Cardiac muscle cell (in vitro differentiated cells and primary cell): ENCODE results near the gene JPH4. TPM values are rescaled to one million over a fixed set of nuclear protein-coding genes. Genes with fewer than 3 reads are reported as not detected.

Experiments
- DNase-seq, 2 donors: peaks; one replicate each; pipeline versions ENCODE4 v3.0.0 to v3.0.0-alpha.2; 2010 to 2017; ENCODE audit warnings: low read depth in 1 of 2, low spot score in 1 of 2
- H3K27ac ChIP-seq: fragments of 200-600 bp; sonication (generic); 2 replicates; pipeline ENCODE4 v1.5.1; 2016
- H3K27me3 ChIP-seq: fragments of 200-600 bp; sonication (generic); 2 replicates; pipeline ENCODE4 v1.6.0; 2016; ENCODE audit warnings: control low read depth
- H3K36me3 ChIP-seq: fragments of 200-600 bp; sonication (generic); 2 replicates; pipeline ENCODE4 v1.5.1; 2016; ENCODE audit warnings: control low read depth
- H3K4me1 ChIP-seq: fragments of 200-600 bp; sonication (generic); 2 replicates; pipeline ENCODE4 v1.8.1; 2017; ENCODE audit warnings: low read depth, mild to moderate bottlenecking, mixed run types
- H3K4me3 ChIP-seq: fragments of 200-600 bp; sonication (generic); 2 replicates; pipeline ENCODE4 v1.5.1; 2016; ENCODE audit warnings: mild to moderate bottlenecking
- H3K9me3 ChIP-seq: fragments of 200-600 bp; sonication (generic); 2 replicates; pipeline ENCODE4 v1.5.1; 2017; ENCODE audit warnings: low read depth, mild to moderate bottlenecking, control low read depth
- polyA plus RNA-seq: library from polyadenylated mRNA; unstranded; fragments of >200 nt; fragmentation: Nextera tagmentation; extraction: Ambion mirVana; gene quantifications from 2 replicates; pipeline ENCODE4 v1.2.1, GENCODE V29; 2016
- total RNA-seq: library from RNA; depleted of rRNA; stranded (reverse); fragments of >200 nt; gene quantifications from 2 replicates; pipeline ENCODE4 v1.2.3, GENCODE V29; 2016
- TF ChIP-seq, protein P1 (sequence below): IDR thresholded peaks from 2 replicates; pipeline ENCODE4 v1.5.1; 2012; ENCODE audit warnings: low read depth, mild to moderate bottlenecking, low read length

The JPH4 gene
- total and polyA plus RNA-seq, 2 experiments from 2014 or later = 0.53 to 0.63 TPM

GRCh38 chr14:23558346-23559009, 20.1 kb downstream of the JPH4 start:
- no peak for DNase-seq
- Histone ChIP-seq H3K9me3 (no peaks in the 10 kb centered on the region), H3K27me3 (no peaks in the 10 kb centered on the region), H3K4me1 (peaks cover 10% of the 10 kb centered on the region), H3K27ac (no peak overlapping the region), H3K4me3 (no peak overlapping the region), H3K36me3 (peaks cover 12% of the 10 kb centered on the region)
- TF ChIP-seq, protein P1, sequence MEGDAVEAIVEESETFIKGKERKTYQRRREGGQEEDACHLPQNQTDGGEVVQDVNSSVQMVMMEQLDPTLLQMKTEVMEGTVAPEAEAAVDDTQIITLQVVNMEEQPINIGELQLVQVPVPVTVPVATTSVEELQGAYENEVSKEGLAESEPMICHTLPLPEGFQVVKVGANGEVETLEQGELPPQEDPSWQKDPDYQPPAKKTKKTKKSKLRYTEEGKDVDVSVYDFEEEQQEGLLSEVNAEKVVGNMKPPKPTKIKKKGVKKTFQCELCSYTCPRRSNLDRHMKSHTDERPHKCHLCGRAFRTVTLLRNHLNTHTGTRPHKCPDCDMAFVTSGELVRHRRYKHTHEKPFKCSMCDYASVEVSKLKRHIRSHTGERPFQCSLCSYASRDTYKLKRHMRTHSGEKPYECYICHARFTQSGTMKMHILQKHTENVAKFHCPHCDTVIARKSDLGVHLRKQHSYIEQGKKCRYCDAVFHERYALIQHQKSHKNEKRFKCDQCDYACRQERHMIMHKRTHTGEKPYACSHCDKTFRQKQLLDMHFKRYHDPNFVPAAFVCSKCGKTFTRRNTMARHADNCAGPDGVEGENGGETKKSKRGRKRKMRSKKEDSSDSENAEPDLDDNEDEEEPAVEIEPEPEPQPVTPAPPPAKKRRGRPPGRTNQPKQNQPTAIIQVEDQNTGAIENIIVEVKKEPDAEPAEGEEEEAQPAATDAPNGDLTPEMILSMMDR = no peak

DNA sequence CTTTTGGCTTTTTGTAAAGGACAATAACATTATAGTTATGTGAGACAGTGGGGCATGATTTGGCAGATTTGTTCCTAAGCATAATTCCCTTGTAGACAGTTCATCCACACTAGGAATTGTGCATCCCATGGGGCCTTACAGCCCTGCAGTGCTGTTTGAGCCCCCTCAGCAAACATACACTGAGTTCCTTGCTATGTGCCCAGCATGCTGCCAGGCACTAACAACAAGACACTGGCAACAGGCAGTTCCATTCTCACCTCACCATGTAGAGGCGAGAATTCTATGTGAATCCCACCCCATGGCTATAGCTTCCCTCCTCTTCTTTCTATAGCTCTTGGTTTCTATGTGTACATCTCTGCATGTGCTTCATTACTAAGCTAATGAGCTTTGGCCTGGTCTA, 20.6 kb downstream of the JPH4 start:
- no peaks in the 10 kb centered on the region for H3K27me3 ChIP-seq
- no peak for DNase-seq
- no peak overlapping the region for H3K4me3 ChIP-seq
- peaks cover 12% of the 10 kb centered on the region for H3K36me3 ChIP-seq
- H3K9me3 ChIP-seq = no peaks in the 10 kb centered on the region
- no peak overlapping the region for H3K27ac ChIP-seq
- TF ChIP-seq, protein P1 = no peak
- peaks cover 10% of the 10 kb centered on the region for H3K4me1 ChIP-seq

- Histone ChIP-seq H3K4me3 (no peak overlapping the region), H3K4me1 (peaks cover 10% of the 10 kb centered on the region)
Observed at GRCh38 chr14:23557521-23557920, 21.1 kb downstream of the JPH4 start.

GRCh38 chr14:23556700-23557440, 21.7 kb downstream of the JPH4 start:
- Histone ChIP-seq H3K27me3 (no peaks in the 10 kb centered on the region), H3K9me3 (no peaks in the 10 kb centered on the region), H3K4me3 (peak overlapping the region; percentile 76), H3K36me3 (peaks cover 12% of the 10 kb centered on the region), H3K4me1 (peaks cover 10% of the 10 kb centered on the region), H3K27ac (peak overlapping the region; percentile 94)
- no peak for DNase-seq
- TF ChIP-seq, protein P1 = no peak

More at GRCh38 chr14:23557521-23557920, 21.1 kb downstream of the JPH4 start:
- DNase-seq = no peak
- TF ChIP-seq, protein P1 = no peak
- Histone ChIP-seq H3K9me3 (no peaks in the 10 kb centered on the region), H3K27me3 (no peaks in the 10 kb centered on the region), H3K36me3 (peaks cover 12% of the 10 kb centered on the region), H3K27ac (no peak overlapping the region)

DNA sequence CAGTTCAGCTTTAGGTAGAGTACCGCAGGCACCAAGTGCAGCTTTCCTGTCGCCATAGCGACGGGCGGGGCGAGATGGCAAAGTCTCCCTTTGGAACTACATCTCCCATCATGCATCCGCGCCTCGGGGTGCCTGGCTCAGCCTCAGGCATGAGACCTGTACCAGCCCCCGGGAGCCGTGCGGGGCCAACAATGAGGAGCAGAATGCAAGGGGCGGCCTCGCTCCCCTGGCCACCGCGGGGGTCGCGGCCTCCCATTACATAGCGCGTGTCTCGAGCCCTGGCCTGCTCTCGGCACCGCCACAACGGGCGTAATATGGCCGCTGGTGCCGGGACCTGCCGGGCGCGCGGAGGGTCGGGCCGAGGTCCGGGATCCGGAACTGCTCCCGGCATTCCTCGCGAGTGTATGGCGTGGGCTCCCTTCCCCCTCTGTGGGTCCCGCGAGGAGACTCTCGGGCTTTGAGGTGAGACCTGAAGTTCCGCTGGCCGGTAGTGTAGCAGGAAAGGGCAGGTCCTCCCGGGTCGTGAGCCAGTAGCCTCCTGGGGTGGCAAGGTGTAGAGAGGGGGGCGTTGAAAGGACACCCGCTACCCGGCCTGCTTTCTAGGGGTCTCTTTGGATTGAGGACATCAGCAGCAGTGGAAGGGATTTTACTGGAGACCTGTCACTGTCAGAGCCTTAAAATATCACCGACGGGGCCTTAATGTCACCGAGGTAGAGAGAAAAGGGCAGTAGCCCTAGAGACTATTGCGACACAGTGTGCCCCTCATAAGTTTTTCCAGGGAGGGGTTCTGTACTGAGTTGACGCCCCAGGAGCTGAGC, 22.5 kb downstream of the JPH4 start, which contains the start of gene THTPA:
TSS of gene THTPA (plus strand) at position 390 of the 818 bp plus-strand sequence. CDS start 487 bp downstream, outside the sequence.
- H3K4me1 ChIP-seq = peaks cover 10% of the 10 kb centered on the region
- DNase-seq = peak; percentile 91 to 96
- H3K9me3 ChIP-seq = no peaks in the 10 kb centered on the region
- H3K27me3 ChIP-seq = no peaks in the 10 kb centered on the region
- TF ChIP-seq, protein P1 = no peak
- peak within 1 kb of the TSS; percentile 94 for H3K27ac ChIP-seq
- peaks cover 8% of the 10 kb centered on the region for H3K36me3 ChIP-seq
- peak within 1 kb of the TSS; percentile 76 for H3K4me3 ChIP-seq
